Measurements from ENCODE around the gene ARID1B.

ARID1B gene

DNA sequence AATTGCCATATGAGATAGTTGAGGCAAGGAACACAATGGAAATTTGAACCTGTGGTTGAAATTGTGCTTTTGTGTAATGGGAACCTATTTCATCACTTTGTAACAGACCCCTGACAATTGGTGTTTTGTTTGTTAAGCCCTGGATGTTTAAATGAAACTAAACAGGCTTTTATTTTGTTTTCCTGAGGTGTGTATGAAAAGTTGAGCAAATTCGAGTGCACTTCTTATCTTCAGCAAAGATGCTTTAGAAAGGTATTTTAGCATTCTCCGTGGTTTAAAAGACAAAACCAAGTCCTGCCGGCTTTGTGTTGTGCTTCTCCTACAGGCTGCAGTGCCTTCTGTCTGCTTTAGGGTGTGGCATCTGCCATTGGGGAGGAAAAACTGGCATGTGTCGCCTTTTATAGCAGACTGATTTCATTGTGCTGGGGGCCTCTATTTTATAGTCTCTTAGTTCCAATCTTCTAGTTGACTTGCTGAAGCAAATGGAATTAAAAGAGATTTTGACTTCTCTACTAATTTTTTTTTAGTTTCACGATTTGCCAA lies 2.2 kb upstream of the ARID1B start:
- no peak for DNase-seq

DNA sequence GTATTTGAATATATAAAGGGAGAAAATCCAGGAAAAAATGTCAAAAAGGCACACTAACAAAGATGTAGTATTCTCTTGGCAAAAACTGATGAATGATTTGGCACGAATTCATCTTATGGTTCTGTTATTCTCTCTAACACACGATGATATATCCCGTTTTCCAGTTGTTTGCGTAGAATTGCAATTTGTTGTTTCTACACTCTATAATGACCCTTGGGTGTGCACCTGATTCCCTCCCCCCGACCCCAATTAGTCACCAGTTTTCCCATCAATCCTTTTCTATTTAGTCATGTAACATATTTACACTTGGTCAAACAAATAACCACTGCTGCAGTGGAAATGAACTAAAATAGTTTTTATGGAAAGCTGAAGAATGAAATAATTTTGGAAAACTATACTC lies 1.5 kb upstream of the ARID1B start:
- no peak for DNase-seq

DNA sequence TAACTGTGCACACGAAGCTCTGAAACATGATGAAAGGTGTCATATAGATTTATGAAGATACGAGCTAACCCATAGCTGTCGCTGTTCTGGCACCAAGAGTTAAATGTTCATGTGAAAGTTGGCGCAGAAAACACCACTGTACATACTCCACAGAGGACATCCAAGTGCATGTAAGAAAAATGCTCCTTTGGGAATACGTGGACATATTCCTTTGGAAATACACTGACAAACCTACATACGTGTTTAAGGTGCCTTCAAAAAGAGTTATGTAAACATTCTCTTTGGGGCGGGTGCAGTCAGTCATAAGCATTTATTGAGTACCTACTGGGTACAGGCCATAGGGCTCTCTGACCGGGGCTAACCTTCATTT lies 723 bp upstream of the ARID1B start:
- DNase-seq, result no peak

DNA sequence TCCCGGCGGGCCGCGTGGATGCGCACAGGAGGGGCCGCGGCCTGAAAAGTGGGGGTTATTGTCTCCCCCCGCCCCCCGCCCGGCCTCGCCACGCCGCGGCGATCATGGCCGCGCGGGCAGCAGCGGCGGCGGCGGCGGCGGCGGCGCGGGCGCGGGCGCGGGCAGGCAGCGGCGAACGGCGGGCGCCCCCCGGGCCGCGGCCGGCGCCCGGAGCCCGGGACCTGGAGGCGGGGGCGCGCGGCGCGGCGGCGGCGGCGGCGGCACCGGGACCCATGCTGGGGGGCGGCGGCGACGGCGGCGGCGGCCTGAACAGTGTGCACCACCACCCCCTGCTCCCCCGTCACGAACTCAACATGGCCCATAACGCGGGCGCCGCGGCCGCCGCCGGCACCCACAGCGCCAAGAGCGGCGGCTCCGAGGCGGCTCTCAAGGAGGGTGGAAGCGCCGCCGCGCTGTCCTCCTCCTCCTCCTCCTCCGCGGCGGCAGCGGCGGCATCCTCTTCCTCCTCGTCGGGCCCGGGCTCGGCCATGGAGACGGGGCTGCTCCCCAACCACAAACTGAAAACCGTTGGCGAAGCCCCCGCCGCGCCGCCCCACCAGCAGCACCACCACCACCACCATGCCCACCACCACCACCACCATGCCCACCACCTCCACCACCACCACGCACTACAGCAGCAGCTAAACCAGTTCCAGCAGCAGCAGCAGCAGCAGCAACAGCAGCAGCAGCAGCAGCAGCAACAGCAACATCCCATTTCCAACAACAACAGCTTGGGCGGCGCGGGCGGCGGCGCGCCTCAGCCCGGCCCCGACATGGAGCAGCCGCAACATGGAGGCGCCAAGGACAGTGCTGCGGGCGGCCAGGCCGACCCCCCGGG lies 637 bp downstream of the ARID1B start:
- DNase-seq, result peak; percentile 72

DNA sequence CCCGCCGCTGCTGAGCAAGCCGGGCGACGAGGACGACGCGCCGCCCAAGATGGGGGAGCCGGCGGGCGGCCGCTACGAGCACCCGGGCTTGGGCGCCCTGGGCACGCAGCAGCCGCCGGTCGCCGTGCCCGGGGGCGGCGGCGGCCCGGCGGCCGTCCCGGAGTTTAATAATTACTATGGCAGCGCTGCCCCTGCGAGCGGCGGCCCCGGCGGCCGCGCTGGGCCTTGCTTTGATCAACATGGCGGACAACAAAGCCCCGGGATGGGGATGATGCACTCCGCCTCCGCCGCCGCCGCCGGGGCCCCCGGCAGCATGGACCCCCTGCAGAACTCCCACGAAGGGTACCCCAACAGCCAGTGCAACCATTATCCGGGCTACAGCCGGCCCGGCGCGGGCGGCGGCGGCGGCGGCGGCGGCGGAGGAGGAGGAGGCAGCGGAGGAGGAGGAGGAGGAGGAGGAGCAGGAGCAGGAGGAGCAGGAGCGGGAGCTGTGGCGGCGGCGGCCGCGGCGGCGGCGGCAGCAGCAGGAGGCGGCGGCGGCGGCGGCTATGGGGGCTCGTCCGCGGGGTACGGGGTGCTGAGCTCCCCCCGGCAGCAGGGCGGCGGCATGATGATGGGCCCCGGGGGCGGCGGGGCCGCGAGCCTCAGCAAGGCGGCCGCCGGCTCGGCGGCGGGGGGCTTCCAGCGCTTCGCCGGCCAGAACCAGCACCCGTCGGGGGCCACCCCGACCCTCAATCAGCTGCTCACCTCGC lies 1.5 kb downstream of the ARID1B start:
- peak; percentile 72 for DNase-seq

DNA sequence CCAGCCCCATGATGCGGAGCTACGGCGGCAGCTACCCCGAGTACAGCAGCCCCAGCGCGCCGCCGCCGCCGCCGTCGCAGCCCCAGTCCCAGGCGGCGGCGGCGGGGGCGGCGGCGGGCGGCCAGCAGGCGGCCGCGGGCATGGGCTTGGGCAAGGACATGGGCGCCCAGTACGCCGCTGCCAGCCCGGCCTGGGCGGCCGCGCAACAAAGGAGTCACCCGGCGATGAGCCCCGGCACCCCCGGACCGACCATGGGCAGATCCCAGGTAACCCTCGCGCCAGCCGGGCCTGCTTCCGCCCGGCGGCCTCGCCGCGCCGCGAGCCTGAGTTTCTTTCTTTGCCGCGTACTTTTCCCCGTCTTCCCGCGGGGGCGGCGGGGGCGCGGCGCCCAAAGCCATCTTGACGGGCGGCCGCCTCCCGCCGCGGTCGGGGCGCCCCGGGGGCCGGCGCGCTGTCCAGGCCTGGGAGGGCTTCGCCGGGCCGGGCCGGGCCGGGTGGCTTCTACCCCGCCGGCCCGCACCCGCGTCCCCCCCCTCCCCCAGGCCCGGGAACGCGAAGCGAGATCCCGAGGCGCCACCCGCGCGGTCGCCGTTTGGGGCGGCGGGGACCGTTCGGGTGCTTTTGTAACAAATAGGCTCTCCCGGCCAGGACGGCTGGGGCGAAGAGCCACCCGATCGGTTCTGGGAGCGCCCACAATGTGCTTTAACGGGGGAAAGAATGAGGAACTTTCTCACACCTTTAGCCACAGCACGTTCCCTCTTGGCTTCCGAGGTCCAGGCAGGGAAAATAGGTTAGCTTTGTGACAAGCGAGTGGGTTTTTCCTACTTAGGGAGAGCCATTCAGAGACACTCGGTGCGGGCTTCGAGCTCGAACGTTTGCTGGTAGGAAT lies 2.3 kb downstream of the ARID1B start:
- DNase-seq, result peak; percentile 57

DNA sequence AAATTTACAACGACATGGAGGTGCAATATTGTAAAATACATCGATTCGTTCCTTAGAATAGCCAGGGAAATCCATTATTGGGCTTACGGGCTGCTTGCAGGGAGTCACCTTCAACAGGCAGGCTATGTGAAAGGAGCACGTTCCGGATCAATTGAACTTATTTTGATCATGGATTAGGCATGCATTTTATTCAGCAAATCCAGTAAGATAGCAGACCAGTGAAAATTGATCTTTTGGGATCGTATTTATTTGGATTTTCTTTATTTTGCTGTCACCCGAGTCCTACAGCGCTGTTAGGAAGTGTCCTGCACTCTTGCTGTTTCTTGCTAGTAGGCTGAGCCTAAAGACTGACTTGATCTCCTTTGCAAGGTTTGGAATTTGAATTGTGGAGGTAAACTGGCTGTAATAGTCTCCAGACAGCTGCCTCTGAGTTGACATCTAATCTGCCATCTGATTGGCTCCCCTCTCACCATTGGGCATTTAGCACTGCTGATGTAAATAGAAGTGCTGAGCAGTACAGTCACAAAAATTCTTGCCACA lies 3.0 kb downstream of the ARID1B start:
- DNase-seq, result peak; percentile 93

DNA sequence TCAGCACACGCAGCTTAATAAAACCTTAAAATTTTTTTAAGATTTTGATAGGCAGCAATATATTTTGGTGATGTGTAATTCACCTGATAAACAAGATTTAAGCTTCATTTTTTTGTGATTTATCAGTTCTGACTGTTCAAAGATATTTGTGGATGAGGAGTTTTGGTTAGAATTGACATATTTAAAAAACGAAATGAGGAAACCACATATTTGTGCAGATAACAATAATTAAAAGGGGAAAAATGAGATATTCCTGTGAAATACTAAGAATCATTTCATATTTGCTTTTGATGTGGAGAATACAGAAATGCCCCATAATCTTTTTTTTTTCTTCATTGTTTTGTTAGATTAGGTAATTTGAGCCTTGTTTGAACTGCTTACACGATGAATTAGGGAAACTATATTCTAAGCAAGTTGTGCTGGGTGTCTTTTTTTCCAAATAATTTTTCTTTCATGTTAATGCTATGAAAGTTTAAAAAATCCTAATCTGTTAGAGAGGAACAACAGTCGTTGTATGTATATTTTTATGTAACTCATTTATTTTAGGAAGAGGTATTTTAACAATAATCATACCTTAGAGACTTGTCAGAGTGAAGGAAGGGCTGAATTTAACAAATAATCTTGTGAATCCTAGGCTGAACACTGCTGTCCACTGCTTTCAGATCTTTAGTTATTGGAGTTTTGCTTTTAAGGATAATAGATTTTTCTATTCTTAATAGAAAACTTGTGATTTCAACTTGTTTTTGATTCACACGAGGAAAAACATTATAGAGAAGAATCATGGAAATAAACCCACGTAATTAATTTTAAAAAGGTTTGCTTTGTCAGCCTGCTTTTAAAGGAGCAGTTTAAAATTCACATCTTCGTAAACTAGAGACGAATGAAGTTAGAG lies 4.0 kb downstream of the ARID1B start:
- no peak for DNase-seq

DNA sequence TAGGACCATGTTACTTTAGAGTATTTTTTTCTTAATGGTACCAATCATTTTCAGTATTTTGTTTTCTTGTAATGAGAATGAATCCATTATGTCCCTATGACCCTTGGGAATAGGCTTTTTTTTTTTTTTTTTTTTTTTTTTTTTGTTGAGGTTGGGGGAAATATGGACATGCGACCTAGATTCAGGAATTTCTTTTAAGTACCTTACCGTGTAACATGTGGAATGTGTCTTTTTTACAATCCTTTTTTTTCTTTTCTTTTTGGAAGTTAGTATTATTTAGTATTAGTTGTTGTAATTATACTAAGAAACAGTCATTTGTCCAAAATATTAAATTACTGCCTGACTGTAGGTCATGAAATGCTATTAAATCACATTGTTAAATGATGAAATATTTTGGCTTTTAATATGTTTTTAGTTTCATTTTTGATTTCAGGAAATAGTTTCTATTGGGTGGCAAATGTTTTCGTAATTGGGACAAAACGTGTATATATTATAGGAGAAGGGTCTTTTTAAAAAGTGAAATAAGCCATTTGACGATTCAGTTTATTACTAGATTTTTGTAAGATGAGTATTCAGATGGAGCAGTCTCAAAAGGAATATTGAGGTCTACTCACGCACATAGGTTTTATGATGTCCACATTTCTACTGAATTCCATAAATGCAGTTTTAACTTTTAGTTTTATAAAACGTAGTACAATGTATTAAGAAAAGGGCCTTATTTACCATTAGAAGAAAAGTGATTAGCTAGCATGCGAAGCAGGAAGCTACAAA lies 4.9 kb downstream of the ARID1B start:
- DNase-seq, result no peak

DNA sequence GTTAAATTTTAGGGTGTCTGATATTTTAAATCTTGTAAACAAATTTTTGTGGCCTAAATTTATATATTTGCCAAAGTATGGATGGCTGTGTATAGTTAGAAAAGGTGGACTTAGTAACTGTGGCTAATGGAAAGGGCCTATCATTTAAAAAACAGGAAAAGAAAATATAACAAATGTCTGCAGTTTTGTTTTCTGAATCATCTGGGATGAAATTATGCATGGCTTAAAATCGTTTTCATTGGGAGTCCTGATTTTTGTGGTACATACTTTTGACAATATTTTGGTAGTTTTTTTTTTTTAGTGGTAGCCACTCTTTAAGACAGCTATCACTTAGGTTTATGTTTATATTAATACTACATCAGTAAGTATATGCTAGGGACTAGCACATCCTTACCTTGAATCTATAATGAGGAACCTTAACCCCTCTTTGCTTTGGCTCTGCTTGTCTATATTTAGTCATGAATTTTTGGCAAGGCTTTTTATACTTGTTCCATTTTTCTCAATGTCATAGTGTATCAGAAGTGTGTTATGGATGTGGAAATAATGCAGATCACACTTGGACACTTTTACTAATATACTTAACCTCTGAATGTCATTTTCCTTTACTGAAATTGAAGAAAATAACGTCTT lies 5.6 kb downstream of the ARID1B start:
- no peak for DNase-seq

DNA sequence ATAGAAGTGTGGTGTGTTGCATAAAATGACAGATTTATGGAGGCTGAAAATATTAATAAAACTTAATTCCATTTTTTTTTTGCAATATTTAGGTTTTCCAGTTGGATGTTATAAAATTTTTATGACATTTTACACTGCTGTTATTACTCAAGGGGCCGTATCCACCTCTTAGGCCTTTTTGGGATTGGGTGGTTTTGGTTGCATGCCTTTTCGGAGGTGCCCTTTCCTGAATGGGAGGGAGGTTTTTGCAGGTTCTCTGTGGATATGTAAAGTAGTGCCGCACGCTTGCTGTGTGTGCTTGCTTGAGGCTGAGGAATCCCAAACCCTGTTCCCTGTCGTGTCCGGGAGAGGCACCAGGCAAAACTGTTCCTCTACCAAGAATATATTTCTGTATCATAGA lies 6.8 kb downstream of the ARID1B start:
- DNase-seq, result no peak

DNA sequence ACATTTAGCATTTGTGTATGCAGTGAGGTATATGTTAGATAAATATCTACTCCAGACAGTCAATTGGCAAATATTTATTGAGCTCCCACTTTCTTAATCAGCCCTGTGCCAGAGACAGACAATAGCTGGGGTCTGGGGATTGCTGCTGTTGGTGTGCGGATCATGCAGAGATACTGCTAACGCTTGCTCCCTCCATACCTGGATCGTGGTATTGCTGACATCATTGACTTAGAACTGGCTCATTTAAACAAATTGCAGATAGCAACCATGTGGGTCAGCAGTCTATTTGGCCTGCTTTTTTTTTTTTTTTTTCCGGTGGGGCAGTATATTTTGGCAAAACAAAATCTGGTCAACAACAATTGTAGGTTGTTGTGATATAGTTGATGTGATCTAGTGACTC lies 9.5 kb downstream of the ARID1B start:
- no peak for DNase-seq

DNA sequence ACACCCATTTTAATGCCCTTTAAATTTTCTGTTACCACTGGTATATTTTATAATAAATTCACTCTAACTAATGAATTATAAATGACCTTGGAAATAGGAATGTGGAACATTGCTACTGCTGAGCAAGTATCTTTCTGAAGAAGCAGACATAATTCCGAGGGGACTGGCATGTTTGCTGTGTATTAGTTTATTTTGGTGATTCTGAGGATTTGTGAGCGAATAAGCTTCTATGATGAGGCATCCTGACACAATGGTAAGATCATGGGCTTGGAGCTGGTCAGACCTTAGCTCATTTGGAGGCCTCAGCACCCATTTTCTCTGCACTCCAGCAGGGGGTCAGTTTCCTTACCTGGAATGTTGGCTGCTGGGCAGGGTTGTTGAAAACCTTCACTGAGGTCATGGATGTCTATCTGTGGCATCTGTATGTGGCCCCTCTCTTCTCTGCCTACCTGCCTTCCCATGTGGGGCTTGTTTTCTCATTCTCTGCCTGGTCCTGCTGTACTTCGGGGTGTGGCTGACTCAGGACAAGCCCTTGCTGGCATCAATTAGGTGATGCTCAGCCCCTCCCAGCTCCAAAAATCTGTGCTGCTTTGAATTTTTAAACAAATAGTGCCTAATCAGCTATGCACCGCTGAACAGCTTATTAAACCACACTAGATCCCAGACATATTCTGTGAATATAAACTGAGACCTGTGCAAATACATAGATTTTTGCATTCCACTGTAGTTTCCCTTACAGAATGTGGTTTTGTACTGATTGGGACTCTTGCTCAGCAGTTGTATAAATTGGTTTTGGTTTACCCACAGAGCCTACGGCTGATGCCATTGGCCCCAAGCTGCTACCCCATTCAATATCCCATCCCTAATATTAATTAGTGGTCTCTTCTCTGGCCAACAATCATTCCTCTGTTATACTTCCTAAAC lies 10.7 kb downstream of the ARID1B start:
- DNase-seq, result no peak

DNA sequence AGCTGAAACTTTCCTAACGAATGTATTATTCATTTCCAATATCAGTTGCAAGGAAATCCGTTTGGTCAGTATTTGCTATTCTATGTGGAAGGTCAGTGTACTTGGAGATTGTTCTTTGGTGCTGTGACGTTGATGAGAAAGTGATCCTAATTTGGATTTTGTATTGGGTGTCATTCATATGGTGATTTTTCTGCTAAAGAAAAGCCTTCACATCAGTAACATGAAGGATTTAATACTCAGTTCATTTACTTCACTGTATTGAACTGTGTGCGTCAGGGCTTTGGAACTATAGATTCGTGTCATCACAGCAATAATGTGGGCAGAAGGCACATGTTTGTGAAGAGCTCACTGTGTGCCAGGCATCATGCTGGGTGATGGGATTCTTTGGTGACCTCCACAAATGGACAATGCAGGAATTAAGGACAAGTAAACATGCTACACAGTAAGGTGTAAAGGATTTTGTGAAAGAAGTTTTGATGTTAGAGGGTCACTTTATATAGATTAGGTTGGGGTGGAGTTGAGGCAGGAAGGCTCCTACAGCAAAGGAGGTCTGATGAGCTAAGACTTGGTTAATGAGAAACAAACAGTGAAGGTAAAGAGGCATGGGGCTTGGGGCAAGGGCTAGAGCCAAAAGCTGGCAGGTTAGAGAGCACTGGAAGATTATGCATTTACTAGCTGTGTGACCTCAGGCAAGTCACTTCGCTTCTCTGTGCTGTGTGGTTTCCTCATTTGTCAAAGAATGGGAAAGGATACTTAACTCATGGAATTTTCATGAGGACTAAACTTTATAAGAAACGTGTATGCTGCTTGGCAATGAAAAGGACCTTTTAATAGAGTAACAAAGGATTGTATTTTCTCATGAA lies 12.1 kb downstream of the ARID1B start:
- no peak for DNase-seq

DNA sequence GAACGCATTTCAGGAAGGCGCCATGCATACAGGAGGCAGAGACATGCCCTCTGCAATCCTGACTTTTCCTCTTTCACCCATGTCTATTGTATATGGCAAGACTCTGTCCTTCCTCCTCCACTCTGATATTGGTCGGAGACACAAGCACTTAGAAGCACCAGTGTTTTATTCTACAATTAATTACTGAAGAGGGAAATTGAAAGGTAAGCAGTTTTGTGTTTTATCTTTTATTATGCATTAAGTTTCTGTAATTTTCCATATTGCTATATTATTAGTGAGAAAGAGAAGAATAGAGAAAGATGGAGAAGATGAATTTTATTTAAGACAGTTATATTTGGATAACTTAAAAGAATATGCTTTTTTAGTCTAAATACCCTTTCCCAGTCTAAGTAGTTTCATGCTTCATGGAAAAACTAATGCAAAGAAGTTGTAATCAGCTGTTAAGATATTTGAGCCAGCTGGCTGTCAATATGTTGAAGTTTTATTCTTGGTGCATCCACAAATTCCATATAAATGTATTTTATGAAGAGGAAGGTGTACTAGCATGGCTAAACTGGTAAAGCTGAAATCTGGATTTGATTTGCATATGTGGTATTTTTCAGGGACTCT lies 13.6 kb downstream of the ARID1B start:
- no peak for DNase-seq

DNA sequence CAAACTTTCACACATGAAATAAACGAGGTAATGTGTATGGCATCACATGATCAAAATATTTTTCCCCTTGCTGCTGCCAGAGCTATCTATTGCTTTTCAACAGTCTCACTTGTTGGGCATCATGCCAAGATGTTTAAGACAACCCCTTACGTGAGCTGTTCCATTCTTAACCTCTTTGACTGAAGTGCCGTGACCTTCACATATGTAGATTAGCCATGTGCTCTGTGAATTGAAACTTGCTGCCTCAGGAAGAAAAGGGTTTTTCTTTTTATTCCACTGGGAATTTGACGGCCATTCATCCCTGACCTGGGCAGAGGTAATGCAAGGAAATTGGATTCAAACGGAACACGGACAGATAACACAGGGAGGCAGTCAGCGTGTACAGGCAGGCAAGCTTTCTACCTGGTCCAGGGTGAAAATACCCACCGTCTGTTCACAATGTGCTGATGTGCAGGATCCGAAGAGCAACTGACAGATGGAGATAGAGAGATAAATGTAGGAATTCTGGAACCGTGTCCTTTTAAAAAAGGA lies 14.2 kb downstream of the ARID1B start:
- DNase-seq, result peak; percentile 99

DNA sequence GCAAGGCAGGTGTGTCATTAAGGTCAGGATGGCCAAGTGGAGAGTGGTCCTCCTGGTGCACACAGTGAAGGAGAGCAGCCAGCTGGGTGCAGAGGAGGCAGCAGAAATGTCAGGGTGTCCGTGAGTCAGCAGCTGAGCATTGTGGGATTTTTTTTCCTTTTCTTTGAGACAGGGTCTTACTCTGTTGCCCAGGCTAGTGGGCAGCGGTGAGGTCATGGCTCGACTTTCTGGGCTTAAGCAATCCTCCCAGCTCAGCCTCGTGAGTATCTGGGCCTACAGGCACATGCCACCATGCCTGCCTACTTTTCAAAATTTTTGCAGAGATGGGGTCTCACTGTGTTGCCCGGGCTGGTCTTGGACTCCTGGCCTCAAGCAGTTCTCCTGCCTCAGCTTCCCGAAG lies 16.0 kb downstream of the ARID1B start:
- DNase-seq, result no peak
